Stimulated activated CD4-positive, alpha-beta T cell treated with anti-CD3 and anti-CD28 coated beads, Interleukin-2, amount 100 ng/mL, for 48 hours (primary cell): ENCODE results near the gene PLG.
"Not testable (repeated sequence)": the region's sequence is repeated elsewhere in the genome, so short reads cannot be mapped to it uniquely, and the experiment has no call there.

Experiments
- DNase-seq, 2 donors: peaks; one replicate each; pipeline ENCODE4 v3.0.0-alpha.2; 2020

The PLG gene

GRCh38 chr6:160780656-160781055 lies 78.6 kb downstream of the PLG start:
- not testable (repeated sequence) for DNase-seq

- DNase-seq = no peak
Observed at GRCh38 chr6:160781298-160781697, 79.3 kb downstream of the PLG start.

GRCh38 chr6:160782228-160782627 lies 80.2 kb downstream of the PLG start:
- no peak for DNase-seq

GRCh38 chr6:160783741-160784140 lies 81.7 kb downstream of the PLG start:
- DNase-seq = no peak

GRCh38 chr6:160788126-160788525 lies 86.1 kb downstream of the PLG start:
- DNase-seq = not testable (repeated sequence)

- no peak for DNase-seq
Observed at GRCh38 chr6:160788806-160789205, 86.8 kb downstream of the PLG start.

GRCh38 chr6:160789263-160790027 lies 87.4 kb downstream of the PLG start:
- DNase-seq = no peak

- no peak for DNase-seq
Observed at GRCh38 chr6:160790028-160790792, 88.2 kb downstream of the PLG start.

GRCh38 chr6:160791459-160791858 lies 89.4 kb downstream of the PLG start:
- DNase-seq = no peak

- no peak for DNase-seq
Observed at GRCh38 chr6:160791981-160792418, 90.0 kb downstream of the PLG start.

GRCh38 chr6:160792708-160793107 lies 90.7 kb downstream of the PLG start:
- no peak for DNase-seq

GRCh38 chr6:160793652-160794051 lies 91.6 kb downstream of the PLG start:
- DNase-seq = no peak

GRCh38 chr6:160795721-160796120 lies 93.7 kb downstream of the PLG start:
- no peak for DNase-seq

GRCh38 chr6:160798625-160799024 lies 96.6 kb downstream of the PLG start:
- no peak for DNase-seq

GRCh38 chr6:160799801-160800506 lies 97.9 kb downstream of the PLG start:
- DNase-seq = no peak

GRCh38 chr6:160801418-160801817 lies 99.4 kb downstream of the PLG start:
- no peak for DNase-seq

- not testable (repeated sequence) for DNase-seq
Observed at GRCh38 chr6:160802049-160802448, 100.0 kb downstream of the PLG start.
